Fibroblast of lung (primary cell): ENCODE results near the gene ALDH3B2.
"Not testable (repeated sequence)": the region's sequence is repeated elsewhere in the genome, so short reads cannot be mapped to it uniquely, and the experiment has no call there.

Experiments
- CTCF ChIP-seq, 2 donors: IDR thresholded peaks in 1 of 2; conservative IDR thresholded peaks in 1 of 2; 1 replicate in 1 of 2; 2 replicates in 1 of 2; pipeline ENCODE4 v1.5.1; 2011 to 2012; ENCODE audit warnings: low read length in 2 of 2, control low read depth in 1 of 2, inconsistent platforms in 1 of 2, low read depth in 1 of 2, mild to moderate bottlenecking in 1 of 2
- EZH2 ChIP-seq: IDR thresholded peaks from 2 replicates; pipeline ENCODE4 v1.5.1; 2012; ENCODE audit warnings: low read length, control low read depth, mild to moderate bottlenecking; ENCODE audit errors: missing control alignments

GRCh38 chr11:67703709-67704108 lies 29.3 kb upstream of the ALDH3B2 start:
- not testable (repeated sequence) for TF ChIP-seq CTCF (conservative IDR thresholded peaks at IDR 0.05 in 1 of 2, IDR thresholded peaks at IDR 0.05 in 1 of 2; ENCODE audit: low read depth in 1 of 2, low read length in 2 of 2); EZH2
